ENCODE measurements around the gene MYBPC2.
A peak's percentile ranks its signal among the peaks of the same experiment; 100 is the strongest.

DNA sequence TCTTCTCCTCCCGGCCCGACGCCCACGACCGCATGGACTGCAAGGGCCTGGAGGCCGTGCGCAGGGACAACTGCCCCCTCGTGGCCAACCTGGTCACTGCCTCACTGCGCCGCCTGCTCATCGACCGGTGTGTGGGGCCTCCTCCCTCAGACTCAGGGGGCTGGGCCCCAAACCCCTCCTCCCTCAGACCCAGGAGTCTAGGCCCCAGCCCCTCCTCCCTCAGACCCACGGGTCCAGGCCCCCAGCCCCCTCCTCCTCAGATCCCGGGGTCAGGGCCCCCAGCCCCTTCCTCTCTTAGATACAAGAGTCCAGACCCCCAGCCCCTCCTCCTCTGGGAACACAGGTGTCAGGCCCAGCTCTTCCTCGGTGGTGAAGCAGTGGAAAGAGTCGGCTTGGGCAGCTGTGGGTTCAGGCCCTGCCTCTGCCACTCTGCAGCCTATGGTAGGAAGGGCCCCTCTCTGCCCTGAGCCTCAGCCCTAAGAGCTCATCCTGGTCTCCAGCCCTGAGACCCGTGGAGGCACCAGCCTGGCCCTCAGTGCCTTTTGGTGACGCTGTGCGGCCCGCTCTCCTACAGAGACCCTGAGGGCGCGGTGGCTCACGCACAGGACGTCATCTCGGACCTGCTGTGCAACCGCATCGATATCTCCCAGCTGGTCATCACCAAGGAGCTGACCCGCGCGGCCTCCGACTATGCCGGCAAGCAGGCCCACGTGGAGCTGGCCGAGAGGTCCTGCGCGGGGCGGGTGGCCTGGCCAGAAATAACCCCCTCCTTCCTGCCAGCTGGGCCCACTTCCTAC, 17.6 kb upstream of the MYBPC2 start:
- no peak for TF ChIP-seq ZNF473 (tag by site-specific recombination; IDR thresholded peaks at IDR 0.05)
- TF ChIP-seq, protein P1, sequence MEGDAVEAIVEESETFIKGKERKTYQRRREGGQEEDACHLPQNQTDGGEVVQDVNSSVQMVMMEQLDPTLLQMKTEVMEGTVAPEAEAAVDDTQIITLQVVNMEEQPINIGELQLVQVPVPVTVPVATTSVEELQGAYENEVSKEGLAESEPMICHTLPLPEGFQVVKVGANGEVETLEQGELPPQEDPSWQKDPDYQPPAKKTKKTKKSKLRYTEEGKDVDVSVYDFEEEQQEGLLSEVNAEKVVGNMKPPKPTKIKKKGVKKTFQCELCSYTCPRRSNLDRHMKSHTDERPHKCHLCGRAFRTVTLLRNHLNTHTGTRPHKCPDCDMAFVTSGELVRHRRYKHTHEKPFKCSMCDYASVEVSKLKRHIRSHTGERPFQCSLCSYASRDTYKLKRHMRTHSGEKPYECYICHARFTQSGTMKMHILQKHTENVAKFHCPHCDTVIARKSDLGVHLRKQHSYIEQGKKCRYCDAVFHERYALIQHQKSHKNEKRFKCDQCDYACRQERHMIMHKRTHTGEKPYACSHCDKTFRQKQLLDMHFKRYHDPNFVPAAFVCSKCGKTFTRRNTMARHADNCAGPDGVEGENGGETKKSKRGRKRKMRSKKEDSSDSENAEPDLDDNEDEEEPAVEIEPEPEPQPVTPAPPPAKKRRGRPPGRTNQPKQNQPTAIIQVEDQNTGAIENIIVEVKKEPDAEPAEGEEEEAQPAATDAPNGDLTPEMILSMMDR (tag by site-specific recombination; IDR thresholded peaks at IDR 0.05) = peak; percentile 84
